Activated naive CD4-positive, alpha-beta T cell treated with Interleukin-2 at 50 U/mL for 16 hours (primary cell): ENCODE measurements around the gene GIPR.
"Not testable (repeated sequence)": the region's sequence is repeated elsewhere in the genome, so short reads cannot be mapped to it uniquely, and the experiment has no call there.

Experiments
- DNase-seq: peaks from one replicate; pipeline ENCODE4 v3.0.0-alpha.2; 2020

The GIPR gene

GRCh38 chr19:45645631-45646344, 22.2 kb upstream of the GIPR start:
- peak; percentile 86 for DNase-seq

GRCh38 chr19:45646345-45646698, 21.7 kb upstream of the GIPR start:
- no peak for DNase-seq

- no peak for DNase-seq
Observed at GRCh38 chr19:45650722-45651121, 17.3 kb upstream of the GIPR start.

DNA sequence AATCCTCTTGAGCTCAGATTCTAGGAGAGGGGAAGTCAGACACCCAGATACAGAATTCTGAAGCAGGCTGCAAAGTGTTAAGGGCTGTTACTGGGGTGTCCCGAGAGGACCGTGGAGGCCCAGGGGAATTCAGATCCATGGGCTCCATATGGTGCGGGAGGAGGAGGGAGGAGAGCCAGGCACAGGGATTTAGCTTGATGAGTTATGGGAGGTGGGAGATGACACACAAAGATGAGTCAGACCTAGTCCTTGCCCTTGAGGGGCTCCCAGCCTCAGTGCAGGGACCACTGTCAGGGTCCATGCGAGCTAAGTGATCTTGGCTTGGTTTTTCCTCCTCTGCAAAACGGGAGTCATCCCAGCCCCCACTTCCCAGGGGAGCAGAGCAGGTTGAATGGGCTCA, 14.4 kb upstream of the GIPR start:
- DNase-seq, result no peak

DNA sequence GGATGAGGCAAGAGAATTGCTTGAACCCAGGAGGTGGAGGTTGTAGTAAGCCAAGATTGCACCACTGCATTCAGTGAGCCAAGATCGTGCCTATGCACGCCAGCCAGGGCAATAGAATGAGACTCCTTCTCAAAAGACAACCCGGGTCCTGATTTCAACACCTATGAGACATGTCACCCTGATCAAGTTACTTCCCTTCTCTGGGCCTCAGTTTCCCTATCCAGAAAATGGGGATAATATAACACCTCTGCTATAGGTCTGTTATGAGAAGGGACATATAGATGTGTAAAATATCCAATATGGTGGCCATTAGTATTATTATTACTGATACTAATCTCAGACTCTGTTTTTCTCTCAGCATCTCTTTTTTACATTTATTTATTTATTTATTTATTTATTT, 12.9 kb upstream of the GIPR start:
- DNase-seq, result no peak

GRCh38 chr19:45657520-45658167, 10.4 kb upstream of the GIPR start:
- DNase-seq, result no peak

DNA sequence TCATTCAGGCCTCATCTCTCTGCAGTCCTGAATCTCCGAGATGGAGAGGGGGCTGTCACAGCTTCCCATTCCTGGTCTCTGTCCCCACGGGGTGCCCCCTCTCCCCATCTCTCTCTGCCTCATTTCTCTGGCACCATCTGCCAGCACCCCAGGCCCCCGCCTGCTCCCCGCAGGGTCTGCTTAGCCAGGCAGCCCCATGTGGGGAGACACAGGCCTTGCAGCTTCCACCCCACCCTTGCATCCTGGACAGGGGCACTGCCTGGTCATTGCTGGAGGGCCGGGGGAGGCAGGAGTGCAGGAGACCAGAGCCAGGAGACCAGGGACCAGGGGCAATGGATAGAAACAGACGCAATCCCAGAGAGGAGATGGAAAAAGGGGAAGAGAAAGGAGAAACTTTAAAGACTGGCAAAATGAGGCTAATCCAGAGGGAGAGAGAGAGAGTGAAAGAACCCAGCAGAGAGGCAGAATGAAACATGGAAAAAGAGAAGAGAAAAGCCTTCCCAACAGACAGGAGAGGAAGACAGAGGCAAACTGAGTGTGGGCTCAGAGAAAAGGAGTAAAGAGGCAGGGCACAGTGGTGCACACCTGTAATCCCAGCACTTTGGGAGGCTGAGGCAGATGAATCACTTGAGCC, 8.8 kb upstream of the GIPR start:
- no peak for DNase-seq

- DNase-seq, result no peak
Observed at GRCh38 chr19:45660636-45661035, 7.4 kb upstream of the GIPR start.

GRCh38 chr19:45663800-45664199, 4.2 kb upstream of the GIPR start:
- no peak for DNase-seq

DNA sequence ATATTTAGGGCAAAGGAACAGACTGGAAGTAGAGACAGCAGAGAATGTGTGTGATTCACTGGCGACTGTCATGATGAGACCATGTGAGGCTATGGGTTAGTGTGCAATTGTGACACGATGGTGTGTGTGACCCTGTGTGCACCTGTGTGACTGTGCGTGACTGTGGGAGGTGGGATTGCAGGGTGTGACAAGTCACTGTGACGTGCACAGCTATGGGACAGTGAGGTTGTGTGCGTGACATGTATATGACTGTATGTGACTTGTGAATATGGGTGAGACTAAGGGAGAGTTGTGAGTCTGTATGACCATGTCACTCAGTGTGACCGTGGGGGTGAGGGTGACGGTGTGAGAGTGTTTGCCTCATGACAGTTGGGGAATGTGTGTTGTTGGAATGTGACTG, 3.4 kb upstream of the GIPR start:
- no peak for DNase-seq

GRCh38 chr19:45668342-45668871, 386 bp downstream of the GIPR start:
- DNase-seq, result peak; percentile 51

DNA sequence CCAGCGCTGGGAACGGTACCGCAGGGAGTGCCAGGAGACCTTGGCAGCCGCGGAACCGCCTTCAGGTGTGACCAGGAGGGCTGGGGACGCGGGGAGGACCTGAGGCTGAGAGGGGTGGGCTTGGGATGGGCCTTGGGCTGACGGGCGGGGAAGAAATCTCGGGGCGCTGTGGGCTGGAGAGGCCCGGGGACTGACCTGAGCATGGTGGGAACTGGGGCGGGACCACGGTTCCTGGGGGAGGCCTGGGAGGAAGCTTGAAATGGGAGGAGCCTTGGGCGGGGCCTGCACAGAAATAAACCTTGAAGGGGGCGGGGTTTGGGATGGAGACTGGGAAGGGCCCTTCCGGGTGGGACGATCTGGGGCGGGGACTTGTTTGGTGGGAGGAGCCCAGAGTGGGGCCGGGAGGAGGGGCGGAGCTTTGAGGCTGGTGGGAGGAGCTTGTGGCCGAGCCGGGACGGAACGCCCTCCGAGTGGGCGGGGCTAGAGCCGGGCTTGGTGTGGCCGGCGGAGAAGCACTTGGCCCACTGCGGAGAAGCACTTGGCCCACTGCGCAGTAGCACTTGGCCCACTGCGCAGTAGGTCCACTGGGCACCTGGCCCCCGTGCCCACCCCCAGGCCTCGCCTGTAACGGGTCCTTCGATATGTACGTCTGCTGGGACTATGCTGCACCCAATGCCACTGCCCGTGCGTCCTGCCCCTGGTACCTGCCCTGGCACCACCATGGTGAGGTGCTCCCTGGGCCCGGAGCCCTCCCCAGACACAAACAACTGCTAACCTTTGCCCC, 2.8 kb downstream of the GIPR start:
- DNase-seq, result peak; percentile 46

- no peak for DNase-seq
Observed at GRCh38 chr19:45674946-45675345, 6.9 kb downstream of the GIPR start.

DNA sequence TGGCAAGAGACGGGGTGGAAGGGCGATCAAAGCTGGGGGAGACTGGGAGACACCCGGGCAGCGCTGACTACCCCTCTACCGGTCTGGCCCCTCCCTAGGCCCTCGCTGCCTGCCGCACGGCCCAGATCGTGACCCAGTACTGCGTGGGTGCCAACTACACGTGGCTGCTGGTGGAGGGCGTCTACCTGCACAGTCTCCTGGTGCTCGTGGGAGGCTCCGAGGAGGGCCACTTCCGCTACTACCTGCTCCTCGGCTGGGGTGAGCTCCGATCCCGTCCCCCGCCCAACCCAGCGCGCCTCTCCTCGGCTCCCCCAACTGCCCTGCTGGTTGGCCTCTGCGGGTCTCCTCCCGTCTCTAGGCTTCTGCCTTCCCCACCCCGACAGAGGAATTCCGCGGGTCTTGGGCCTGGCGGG, 8.8 kb downstream of the GIPR start:
- DNase-seq, result peak; percentile 58

DNA sequence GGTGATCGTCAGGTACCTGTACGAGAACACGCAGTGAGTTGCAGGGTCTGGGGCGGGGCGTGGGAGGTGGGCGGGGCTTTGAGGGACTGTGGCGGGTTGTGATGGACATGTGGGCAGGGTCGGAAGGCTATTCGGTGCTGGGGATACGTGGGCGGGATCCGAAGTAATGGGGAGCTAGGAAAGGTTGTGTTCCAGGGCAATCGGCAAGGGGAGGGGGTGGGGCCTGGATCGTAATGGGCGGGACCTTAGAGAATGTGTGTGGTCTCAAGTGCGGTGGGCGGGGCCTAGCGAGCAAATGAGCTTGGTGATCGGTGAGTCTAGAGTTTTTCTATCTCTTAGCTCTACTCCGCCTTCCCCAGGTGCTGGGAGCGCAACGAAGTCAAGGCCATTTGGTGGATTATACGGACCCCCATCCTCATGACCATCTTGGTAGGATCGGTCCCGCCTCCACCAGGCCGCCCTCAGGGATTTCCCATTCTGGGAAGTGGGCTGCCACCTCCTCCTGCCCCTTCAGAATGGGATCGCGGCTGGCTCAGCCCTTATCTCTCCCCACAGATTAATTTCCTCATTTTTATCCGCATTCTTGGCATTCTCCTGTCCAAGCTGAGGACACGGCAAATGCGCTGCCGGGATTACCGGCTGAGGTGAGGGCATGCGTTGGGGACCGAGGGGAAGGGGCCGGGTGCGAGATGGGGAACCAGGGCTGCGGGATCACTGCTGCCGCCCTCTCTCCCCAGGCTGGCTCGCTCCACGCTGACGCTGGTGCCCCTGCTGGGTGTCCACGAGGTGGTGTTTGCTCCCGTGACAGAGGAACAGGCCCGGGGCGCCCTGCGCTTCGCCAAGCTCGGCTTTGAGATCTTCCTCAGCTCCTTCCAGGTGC, 9.6 kb downstream of the GIPR start:
- peak; percentile 83 for DNase-seq

- peak; percentile 87 for DNase-seq
Observed at GRCh38 chr19:45681391-45682015, 13.5 kb downstream of the GIPR start.

GRCh38 chr19:45682117-45682516, 14.1 kb downstream of the GIPR start:
- no peak for DNase-seq

GRCh38 chr19:45682908-45683307, 14.9 kb downstream of the GIPR start:
- no peak for DNase-seq

DNA sequence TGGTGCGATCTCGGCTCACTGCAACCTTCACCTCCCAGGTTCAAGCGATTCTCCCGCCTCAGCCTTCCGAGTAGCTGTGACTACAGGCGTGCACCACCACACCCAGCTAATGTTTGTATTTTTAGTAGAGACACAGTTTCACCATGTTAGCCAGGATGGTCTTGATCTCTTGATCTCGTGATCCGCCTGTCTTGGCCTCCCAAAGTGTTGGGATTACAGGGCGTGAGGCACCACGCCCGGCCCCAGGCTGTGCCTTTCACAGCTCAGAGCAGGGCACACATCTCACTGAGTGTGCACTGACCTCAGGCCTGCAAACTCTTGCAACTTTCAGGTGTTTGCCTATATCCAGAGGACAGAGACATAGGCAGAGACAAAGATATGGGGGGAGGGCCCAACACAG, 17.0 kb downstream of the GIPR start:
- DNase-seq, result not testable (repeated sequence)

DNA sequence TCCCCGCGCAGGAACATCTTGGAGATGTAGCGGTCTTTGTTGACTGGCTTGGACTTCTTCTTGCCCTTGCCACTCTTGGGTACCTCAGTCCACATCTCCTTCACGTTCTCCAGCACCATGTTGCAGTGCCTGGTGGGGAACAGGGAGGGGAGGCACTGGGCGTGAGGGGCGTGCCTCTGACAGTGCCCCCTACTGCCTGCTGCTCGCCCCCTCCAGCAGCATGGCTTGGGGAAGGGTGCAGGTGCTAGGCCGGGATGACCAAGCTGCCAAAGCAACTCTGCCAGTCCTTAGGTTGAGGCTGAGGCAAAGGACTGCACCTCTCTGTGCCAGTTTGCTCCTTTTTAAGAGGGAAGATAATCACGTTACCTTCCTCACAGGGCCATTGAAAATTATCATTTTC, 19.6 kb downstream of the GIPR start:
- no peak for DNase-seq

- peak; percentile 94 for DNase-seq
Observed at GRCh38 chr19:45691516-45692186, 23.6 kb downstream of the GIPR start, which contains the start of gene SNRPD2. Gene SNRPD2, minus strand, starts transcription at chr19:45691953. Its CDS starts 65 bp downstream, at chr19:45691888.
